OCI-LY7 (cell line): ENCODE data around the gene ACIN1.

Experiments used
- EZH2phosphoT487 ChIP-seq: fragments of 200-600 bp; sonication (generic); IDR thresholded peaks from 2 replicates; pipeline ENCODE4 v1.6.1; 2018; ENCODE audit warnings: low read depth, borderline replicate concordance, mild to moderate bottlenecking, mixed run types, antibody characterized with exemption, low read length, moderate library complexity, mixed read lengths
- TF ChIP-seq, protein P1 (sequence below): fragments of 200-600 bp; sonication (generic); conservative IDR thresholded peaks from 2 replicates; pipeline ENCODE4 v1.5.1; 2014; ENCODE audit warnings: mild to moderate bottlenecking, antibody characterized with exemption, low read length, moderate library complexity, mixed read lengths

DNA sequence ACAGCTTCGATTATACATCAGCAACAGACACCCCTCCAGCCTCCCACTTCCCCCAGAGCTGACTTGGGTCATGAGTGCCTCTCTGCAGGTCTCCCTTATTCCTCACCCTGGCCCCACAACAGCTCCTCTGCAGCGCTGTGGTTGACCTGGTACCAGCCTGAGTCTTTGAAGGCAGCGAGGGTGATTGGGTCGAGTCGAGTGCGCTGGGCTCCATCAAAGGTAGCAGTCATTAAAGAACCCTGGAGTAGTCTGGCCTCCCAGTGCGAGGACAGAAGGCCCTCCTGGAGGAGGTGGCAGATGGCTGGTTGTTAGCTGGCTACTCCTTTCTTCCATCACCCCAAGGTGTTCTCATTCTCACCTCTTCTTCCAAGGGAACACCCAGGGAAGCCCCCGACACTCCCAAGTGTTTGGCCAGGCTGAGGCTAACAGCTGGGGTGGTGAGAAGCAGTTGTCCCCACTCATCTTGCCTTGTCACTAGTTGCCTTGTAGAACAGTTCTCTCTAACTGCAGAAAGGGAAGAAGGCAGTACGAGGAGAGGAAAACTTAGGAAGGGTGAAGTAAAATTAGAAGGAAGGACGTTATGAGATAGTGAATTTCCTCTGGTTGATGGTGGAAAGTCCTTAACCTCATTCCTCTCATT lies 7.2 kb upstream of the ACIN1 start:
- TF ChIP-seq, protein P1, sequence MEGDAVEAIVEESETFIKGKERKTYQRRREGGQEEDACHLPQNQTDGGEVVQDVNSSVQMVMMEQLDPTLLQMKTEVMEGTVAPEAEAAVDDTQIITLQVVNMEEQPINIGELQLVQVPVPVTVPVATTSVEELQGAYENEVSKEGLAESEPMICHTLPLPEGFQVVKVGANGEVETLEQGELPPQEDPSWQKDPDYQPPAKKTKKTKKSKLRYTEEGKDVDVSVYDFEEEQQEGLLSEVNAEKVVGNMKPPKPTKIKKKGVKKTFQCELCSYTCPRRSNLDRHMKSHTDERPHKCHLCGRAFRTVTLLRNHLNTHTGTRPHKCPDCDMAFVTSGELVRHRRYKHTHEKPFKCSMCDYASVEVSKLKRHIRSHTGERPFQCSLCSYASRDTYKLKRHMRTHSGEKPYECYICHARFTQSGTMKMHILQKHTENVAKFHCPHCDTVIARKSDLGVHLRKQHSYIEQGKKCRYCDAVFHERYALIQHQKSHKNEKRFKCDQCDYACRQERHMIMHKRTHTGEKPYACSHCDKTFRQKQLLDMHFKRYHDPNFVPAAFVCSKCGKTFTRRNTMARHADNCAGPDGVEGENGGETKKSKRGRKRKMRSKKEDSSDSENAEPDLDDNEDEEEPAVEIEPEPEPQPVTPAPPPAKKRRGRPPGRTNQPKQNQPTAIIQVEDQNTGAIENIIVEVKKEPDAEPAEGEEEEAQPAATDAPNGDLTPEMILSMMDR = no peak
- TF ChIP-seq EZH2phosphoT487 = no peak
